HEK293 (cell line): ENCODE data around the gene ODAD3.

Source experiments
- CTCF ChIA-PET: fragments of 350-600 bp; formaldehyde crosslinking; extraction: SDS; loops from one replicate; lab custom pipeline; 2021; ENCODE audit warnings: antibody characterized with exemption; lab: Yijun Ruan, JAX
- POLR2A ChIA-PET: fragments of 300-600 bp; formaldehyde crosslinking; extraction: SDS; loops from one replicate; lab custom pipeline; 2020; ENCODE audit warnings: antibody characterized with exemption, inconsistent platforms; lab: Yijun Ruan, JAX
- H3K27ac ChIP-seq: fragments of 200-500 bp; sonication (Bioruptor generic); 2 replicates; pipeline ENCODE4 v1.5.1; 2014; ENCODE audit warnings: low read depth, low read length, control low read depth, inconsistent platforms; ENCODE audit errors: extremely low read depth
- H3K36me3 ChIP-seq, 2 experiments: fragments of 200-500 bp in 1 of 2; sonication (Bioruptor generic) in 1 of 2; 1 replicate in 1 of 2; 2 replicates in 1 of 2; pipeline ENCODE4 v1.5.1; 2014 to 2017; ENCODE audit warnings: inconsistent platforms in 2 of 2, low read length in 2 of 2; ENCODE audit not compliant: control insufficient read depth in 2 of 2, insufficient read depth in 1 of 2
- H3K4me1 ChIP-seq: fragments of 200-500 bp; sonication (Bioruptor generic); 2 replicates; pipeline ENCODE4 v1.5.1; 2014; ENCODE audit warnings: mild to moderate bottlenecking, low read length, inconsistent platforms; ENCODE audit not compliant: control insufficient read depth, insufficient read depth
- H3K4me3 ChIP-seq: 2 replicates; pipeline ENCODE4 v1.5.1; 2011; ENCODE audit warnings: low read depth, mild to moderate bottlenecking, control low read depth, low read length, moderate library complexity
- H3K9me3 ChIP-seq: fragments of 200-500 bp; sonication (Bioruptor generic); 2 replicates; pipeline ENCODE4 v1.5.1; 2014; ENCODE audit warnings: low read depth, low read length, inconsistent platforms; ENCODE audit not compliant: control insufficient read depth, insufficient read depth
- GLI4 ChIP-seq: fragments of 450-650 bp; formaldehyde crosslinking; IDR thresholded peaks from 2 replicates; pipeline ENCODE4 v1.5.1; 2016; ENCODE audit warnings: missing biosample characterization, missing genetic modification characterization
- OSR2 ChIP-seq: fragments of 450-650 bp; formaldehyde crosslinking; IDR thresholded peaks from 2 replicates; pipeline ENCODE4 v1.5.1; 2016; ENCODE audit warnings: missing biosample characterization, missing genetic modification characterization
- PRDM1 ChIP-seq: fragments of 450-650 bp; formaldehyde crosslinking; IDR thresholded peaks from 2 replicates; pipeline ENCODE4; 2016; ENCODE audit warnings: missing biosample characterization, missing genetic modification characterization
- SP3 ChIP-seq: fragments of 450-650 bp; formaldehyde crosslinking; IDR thresholded peaks from 2 replicates; pipeline ENCODE4 v1.5.1; 2016; ENCODE audit warnings: missing biosample characterization, missing genetic modification characterization
- ZBTB21 ChIP-seq: fragments of 450-650 bp; formaldehyde crosslinking; IDR thresholded peaks from 2 replicates; pipeline ENCODE4 v1.5.1; 2017; ENCODE audit warnings: missing biosample characterization, missing genetic modification characterization
- ZFP3 ChIP-seq: fragments of 450-650 bp; formaldehyde crosslinking; IDR thresholded peaks from 2 replicates; pipeline ENCODE4 v1.5.1; 2016; ENCODE audit warnings: low read depth, missing biosample characterization, missing genetic modification characterization
- ZNF133 ChIP-seq: fragments of 450-650 bp; formaldehyde crosslinking; IDR thresholded peaks from 2 replicates; pipeline ENCODE4 v1.5.1; 2016; ENCODE audit warnings: missing biosample characterization, missing genetic modification characterization
- ZNF266 ChIP-seq: fragments of 450-650 bp; formaldehyde crosslinking; IDR thresholded peaks from 2 replicates; pipeline ENCODE4 v1.5.1; 2016; ENCODE audit warnings: missing biosample characterization, missing genetic modification characterization, low read depth
- ZNF302 ChIP-seq: fragments of 450-650 bp; formaldehyde crosslinking; IDR thresholded peaks from 2 replicates; pipeline ENCODE4 v1.5.1; 2016; ENCODE audit warnings: missing biosample characterization, missing genetic modification characterization, low read depth
- ZNF341 ChIP-seq: fragments of 450-650 bp; formaldehyde crosslinking; IDR thresholded peaks from 2 replicates; pipeline ENCODE4; 2016; ENCODE audit warnings: low read depth, missing biosample characterization, missing genetic modification characterization
- ZNF394 ChIP-seq: fragments of 450-650 bp; formaldehyde crosslinking; IDR thresholded peaks from 2 replicates; pipeline ENCODE4 v1.5.1; 2016; ENCODE audit warnings: missing biosample characterization, missing genetic modification characterization, mild to moderate bottlenecking, moderate library complexity, borderline replicate concordance
- ZNF677 ChIP-seq: fragments of 450-650 bp; IDR thresholded peaks from 2 replicates; pipeline ENCODE4 v1.5.0; 2018; ENCODE audit warnings: missing biosample characterization, mild to moderate bottlenecking, missing genetic modification characterization, moderate library complexity
- ZNF707 ChIP-seq: fragments of 450-650 bp; formaldehyde crosslinking; IDR thresholded peaks from 2 replicates; pipeline ENCODE4 v1.5.1; 2016; ENCODE audit warnings: missing biosample characterization, missing genetic modification characterization
- TF ChIP-seq, protein P1 (sequence below): fragments of 450-650 bp; formaldehyde crosslinking; IDR thresholded peaks from 2 replicates; pipeline ENCODE4 v1.5.1; 2016; ENCODE audit warnings: missing biosample characterization, missing genetic modification characterization, borderline replicate concordance
- TF ChIP-seq, protein P2 (sequence below): fragments of 450-650 bp; formaldehyde crosslinking; IDR thresholded peaks from 2 replicates; pipeline ENCODE4 v1.5.1; 2016; ENCODE audit warnings: missing biosample characterization, missing genetic modification characterization
- TF ChIP-seq, protein P3 (sequence below): fragments of 450-650 bp; formaldehyde crosslinking; IDR thresholded peaks from 2 replicates; pipeline ENCODE4 v1.5.1; 2017; ENCODE audit warnings: missing biosample characterization, missing genetic modification characterization
- TF ChIP-seq, protein P4 (sequence below): fragments of 450-650 bp; formaldehyde crosslinking; IDR thresholded peaks from 2 replicates; pipeline ENCODE4 v1.5.1; 2016; ENCODE audit warnings: missing biosample characterization, missing genetic modification characterization, low read depth

ODAD3 gene

DNA sequence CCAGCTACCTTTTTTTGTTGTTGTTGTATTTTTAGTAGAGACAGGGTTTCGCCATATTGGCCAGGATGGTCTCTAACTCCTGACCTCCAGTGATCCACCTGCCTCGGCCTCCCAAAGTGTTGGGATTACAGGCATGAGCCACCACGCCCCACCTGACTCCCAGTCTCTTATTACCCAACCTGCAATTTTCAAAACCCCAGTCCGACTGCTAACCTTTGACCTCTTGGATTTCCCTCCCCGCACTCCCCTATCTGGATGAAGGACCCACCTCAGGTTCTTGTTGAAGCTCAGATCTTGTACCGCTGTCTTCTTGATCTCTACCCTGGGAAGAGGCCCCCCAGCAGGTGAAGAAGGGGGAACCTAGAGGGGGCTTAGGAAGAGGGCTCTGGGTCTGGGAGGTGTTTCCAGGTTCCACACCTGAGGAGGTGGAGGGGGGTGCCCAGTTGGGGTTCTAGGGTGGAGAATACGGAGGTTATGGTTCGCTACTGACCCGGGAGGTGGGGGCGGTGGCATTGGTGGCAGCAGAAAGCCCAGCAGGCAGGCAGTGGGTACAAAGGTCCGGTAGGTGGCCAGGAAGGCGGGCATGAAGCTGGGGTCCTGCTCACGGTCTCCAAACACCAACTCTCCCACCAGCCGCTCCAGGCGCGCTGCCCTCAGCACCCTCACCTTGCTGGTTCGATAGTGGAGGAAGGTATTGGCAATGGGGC lies 18.4 kb downstream of the ODAD3 start:
- TF ChIP-seq ZNF302 (tag by site-specific recombination) = no peak
- TF ChIP-seq, protein P1, sequence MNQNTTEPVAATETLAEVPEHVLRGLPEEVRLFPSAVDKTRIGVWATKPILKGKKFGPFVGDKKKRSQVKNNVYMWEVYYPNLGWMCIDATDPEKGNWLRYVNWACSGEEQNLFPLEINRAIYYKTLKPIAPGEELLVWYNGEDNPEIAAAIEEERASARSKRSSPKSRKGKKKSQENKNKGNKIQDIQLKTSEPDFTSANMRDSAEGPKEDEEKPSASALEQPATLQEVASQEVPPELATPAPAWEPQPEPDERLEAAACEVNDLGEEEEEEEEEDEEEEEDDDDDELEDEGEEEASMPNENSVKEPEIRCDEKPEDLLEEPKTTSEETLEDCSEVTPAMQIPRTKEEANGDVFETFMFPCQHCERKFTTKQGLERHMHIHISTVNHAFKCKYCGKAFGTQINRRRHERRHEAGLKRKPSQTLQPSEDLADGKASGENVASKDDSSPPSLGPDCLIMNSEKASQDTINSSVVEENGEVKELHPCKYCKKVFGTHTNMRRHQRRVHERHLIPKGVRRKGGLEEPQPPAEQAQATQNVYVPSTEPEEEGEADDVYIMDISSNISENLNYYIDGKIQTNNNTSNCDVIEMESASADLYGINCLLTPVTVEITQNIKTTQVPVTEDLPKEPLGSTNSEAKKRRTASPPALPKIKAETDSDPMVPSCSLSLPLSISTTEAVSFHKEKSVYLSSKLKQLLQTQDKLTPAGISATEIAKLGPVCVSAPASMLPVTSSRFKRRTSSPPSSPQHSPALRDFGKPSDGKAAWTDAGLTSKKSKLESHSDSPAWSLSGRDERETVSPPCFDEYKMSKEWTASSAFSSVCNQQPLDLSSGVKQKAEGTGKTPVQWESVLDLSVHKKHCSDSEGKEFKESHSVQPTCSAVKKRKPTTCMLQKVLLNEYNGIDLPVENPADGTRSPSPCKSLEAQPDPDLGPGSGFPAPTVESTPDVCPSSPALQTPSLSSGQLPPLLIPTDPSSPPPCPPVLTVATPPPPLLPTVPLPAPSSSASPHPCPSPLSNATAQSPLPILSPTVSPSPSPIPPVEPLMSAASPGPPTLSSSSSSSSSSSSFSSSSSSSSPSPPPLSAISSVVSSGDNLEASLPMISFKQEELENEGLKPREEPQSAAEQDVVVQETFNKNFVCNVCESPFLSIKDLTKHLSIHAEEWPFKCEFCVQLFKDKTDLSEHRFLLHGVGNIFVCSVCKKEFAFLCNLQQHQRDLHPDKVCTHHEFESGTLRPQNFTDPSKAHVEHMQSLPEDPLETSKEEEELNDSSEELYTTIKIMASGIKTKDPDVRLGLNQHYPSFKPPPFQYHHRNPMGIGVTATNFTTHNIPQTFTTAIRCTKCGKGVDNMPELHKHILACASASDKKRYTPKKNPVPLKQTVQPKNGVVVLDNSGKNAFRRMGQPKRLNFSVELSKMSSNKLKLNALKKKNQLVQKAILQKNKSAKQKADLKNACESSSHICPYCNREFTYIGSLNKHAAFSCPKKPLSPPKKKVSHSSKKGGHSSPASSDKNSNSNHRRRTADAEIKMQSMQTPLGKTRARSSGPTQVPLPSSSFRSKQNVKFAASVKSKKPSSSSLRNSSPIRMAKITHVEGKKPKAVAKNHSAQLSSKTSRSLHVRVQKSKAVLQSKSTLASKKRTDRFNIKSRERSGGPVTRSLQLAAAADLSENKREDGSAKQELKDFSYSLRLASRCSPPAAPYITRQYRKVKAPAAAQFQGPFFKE (tag by site-specific recombination) = no peak
- TF ChIP-seq SP3 (tag by site-specific recombination) = no peak
- no peak for TF ChIP-seq ZBTB21 (tag by site-specific recombination)
- TF ChIP-seq, protein P2, sequence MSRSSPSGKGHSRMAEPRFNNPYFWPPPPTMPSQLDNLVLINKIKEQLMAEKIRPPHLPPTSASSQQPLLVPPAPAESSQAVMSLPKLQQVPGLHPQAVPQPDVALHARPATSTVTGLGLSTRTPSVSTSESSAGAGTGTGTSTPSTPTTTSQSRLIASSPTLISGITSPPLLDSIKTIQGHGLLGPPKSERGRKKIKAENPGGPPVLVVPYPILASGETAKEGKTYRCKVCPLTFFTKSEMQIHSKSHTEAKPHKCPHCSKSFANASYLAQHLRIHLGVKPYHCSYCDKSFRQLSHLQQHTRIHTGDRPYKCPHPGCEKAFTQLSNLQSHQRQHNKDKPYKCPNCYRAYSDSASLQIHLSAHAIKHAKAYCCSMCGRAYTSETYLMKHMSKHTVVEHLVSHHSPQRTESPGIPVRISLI (tag by site-specific recombination) = no peak
- TF ChIP-seq ZNF707 (tag by site-specific recombination) = no peak
- TF ChIP-seq, protein P3, sequence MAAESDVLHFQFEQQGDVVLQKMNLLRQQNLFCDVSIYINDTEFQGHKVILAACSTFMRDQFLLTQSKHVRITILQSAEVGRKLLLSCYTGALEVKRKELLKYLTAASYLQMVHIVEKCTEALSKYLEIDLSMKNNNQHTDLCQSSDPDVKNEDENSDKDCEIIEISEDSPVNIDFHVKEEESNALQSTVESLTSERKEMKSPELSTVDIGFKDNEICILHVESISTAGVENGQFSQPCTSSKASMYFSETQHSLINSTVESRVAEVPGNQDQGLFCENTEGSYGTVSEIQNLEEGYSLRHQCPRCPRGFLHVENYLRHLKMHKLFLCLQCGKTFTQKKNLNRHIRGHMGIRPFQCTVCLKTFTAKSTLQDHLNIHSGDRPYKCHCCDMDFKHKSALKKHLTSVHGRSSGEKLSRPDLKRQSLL = no peak
- TF ChIP-seq GLI4 = no peak
- TF ChIP-seq ZNF677 (tag by site-specific recombination) = no peak
- TF ChIP-seq ZFP3 (tag by site-specific recombination) = no peak
- TF ChIP-seq ZNF133 (tag by site-specific recombination) = no peak
- no peak for TF ChIP-seq ZNF394 (tag by site-specific recombination)
- TF ChIP-seq PRDM1 (tag by site-specific recombination) = no peak
- TF ChIP-seq, protein P4, sequence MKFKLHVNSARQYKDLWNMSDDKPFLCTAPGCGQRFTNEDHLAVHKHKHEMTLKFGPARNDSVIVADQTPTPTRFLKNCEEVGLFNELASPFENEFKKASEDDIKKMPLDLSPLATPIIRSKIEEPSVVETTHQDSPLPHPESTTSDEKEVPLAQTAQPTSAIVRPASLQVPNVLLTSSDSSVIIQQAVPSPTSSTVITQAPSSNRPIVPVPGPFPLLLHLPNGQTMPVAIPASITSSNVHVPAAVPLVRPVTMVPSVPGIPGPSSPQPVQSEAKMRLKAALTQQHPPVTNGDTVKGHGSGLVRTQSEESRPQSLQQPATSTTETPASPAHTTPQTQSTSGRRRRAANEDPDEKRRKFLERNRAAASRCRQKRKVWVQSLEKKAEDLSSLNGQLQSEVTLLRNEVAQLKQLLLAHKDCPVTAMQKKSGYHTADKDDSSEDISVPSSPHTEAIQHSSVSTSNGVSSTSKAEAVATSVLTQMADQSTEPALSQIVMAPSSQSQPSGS = no peak
- no peak for TF ChIP-seq ZNF266 (tag by site-specific recombination)
- no peak for TF ChIP-seq OSR2
- no peak for TF ChIP-seq ZNF341
- TF ChIP-seq, all 188 proteins: peak for 0
- POLR2A ChIA-PET = no interaction called here

More for the DNA sequence above, 18.4 kb downstream of the ODAD3 start:
- Histone ChIP-seq H3K9me3 (no peaks in the 10 kb centered on the region), H3K27ac (no peak overlapping the region), H3K36me3 (no peaks in the 10 kb centered on the region), H3K4me3 (no peak overlapping the region), H3K4me1 (no peaks in the 10 kb centered on the region)
- CTCF ChIA-PET = interaction anchor here (0.5 to 8.3 kb wide), 3 partner anchors 19 to 78 kb away, joined by 3 to 66 read pairs (median 6); partner anchors contain the start of genes EPOR, ODAD3 and PRKCSH
